Peyer's patch (tissue), 4 donors: ENCODE measurements around the gene HLCS. TPM values are rescaled to one million over a fixed set of nuclear protein-coding genes. Genes with fewer than 3 reads are reported as not detected.
A peak's percentile ranks its signal among the peaks of the same experiment; 100 is the strongest.

Experiments used
- DNase-seq, 3 donors: peaks; one replicate each; pipeline ENCODE4 v3.0.0-alpha.2; 2017 to 2019
- H3K27ac ChIP-seq, 4 donors: fragments of 200-600 bp; sonication (generic); one replicate each; pipeline ENCODE4 v1.5.1; 2016 to 2019
- H3K27me3 ChIP-seq, 2 donors: fragments of 200-600 bp; sonication (generic); one replicate each; pipeline ENCODE4 v1.5.1; 2019
- H3K36me3 ChIP-seq, 3 donors: fragments of 200-600 bp; sonication (generic); one replicate each; pipeline ENCODE4 v1.5.1; 2016 to 2019
- H3K4me1 ChIP-seq, 4 donors: fragments of 200-600 bp; sonication (generic); one replicate each; pipeline ENCODE4 v1.5.1; 2016 to 2019
- H3K4me3 ChIP-seq, 4 donors: fragments of 200-600 bp; sonication (generic); 1 replicate in 3 of 4; 2 replicates in 1 of 4; pipeline ENCODE4 v1.5.1; 2016 to 2019; ENCODE audit warnings: mild to moderate bottlenecking in 1 of 4
- H3K9me3 ChIP-seq, 4 donors: fragments of 200-600 bp; sonication (generic); one replicate each; pipeline ENCODE4 v1.5.1; 2016 to 2019; ENCODE audit warnings: mild to moderate bottlenecking in 1 of 4
- POLR2A ChIP-seq, 2 donors: fragments of 450-650 bp; IDR thresholded peaks; one replicate each; pipeline ENCODE4 v1.5.1; 2017; ENCODE audit warnings: antibody characterized with exemption in 2 of 2, mild to moderate bottlenecking in 2 of 2, moderate library complexity in 2 of 2
- total RNA-seq, 4 donors: library from RNA; depleted of rRNA; stranded (reverse); fragments of >200 nt; gene quantifications; one replicate each; pipeline ENCODE4 v1.1.0, GENCODE V29; 2016
- TF ChIP-seq, protein P1 (sequence below), 6 experiments: fragments of 450-650 bp in 4 of 6; fragments of 200-600 bp in 2 of 6; sonication (generic) in 1 of 6; IDR thresholded peaks; one replicate each; pipeline ENCODE4 v1.5.1; 2017 to 2019; ENCODE audit warnings: antibody characterized with exemption in 6 of 6, mild to moderate bottlenecking in 3 of 6, moderate library complexity in 1 of 6

Gene HLCS
- total RNA-seq, 4 donors from 2014 or later: 14.9 to 27.9 (median 24.3) TPM

- H3K27me3 ChIP-seq: no peaks in the 10 kb centered on the region
- no peaks in the 10 kb centered on the region for H3K36me3 ChIP-seq
- H3K4me1 ChIP-seq: peaks cover 0 to 8% (median 0%) of the 10 kb centered on the region in 4 donors
- DNase-seq: peak in 2 of 3 donors; percentile 9 to 10
- H3K4me3 ChIP-seq: no peak overlapping the region
- TF ChIP-seq POLR2A (IDR thresholded peaks at IDR 0.05): no peak
- TF ChIP-seq, protein P1, sequence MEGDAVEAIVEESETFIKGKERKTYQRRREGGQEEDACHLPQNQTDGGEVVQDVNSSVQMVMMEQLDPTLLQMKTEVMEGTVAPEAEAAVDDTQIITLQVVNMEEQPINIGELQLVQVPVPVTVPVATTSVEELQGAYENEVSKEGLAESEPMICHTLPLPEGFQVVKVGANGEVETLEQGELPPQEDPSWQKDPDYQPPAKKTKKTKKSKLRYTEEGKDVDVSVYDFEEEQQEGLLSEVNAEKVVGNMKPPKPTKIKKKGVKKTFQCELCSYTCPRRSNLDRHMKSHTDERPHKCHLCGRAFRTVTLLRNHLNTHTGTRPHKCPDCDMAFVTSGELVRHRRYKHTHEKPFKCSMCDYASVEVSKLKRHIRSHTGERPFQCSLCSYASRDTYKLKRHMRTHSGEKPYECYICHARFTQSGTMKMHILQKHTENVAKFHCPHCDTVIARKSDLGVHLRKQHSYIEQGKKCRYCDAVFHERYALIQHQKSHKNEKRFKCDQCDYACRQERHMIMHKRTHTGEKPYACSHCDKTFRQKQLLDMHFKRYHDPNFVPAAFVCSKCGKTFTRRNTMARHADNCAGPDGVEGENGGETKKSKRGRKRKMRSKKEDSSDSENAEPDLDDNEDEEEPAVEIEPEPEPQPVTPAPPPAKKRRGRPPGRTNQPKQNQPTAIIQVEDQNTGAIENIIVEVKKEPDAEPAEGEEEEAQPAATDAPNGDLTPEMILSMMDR (IDR thresholded peaks at IDR 0.05): no peak
- no peak overlapping the region for H3K27ac ChIP-seq
- H3K9me3 ChIP-seq: no peaks in the 10 kb centered on the region
Measured at GRCh38 chr21:36721817-36722216, 244.7 kb downstream of the HLCS start.

GRCh38 chr21:36719614-36720013 is 246.9 kb downstream of the HLCS start:
- Histone ChIP-seq H3K4me3 (peak overlapping the region in 2 of 4 donors; percentile 10 to 35), H3K4me1 (peaks cover 0 to 8% (median 0%) of the 10 kb centered on the region in 4 donors), H3K36me3 (no peaks in the 10 kb centered on the region), H3K27ac (peak overlapping the region in 3 of 4 donors; percentile 79 to 90 (median 85)), H3K9me3 (no peaks in the 10 kb centered on the region), H3K27me3 (no peaks in the 10 kb centered on the region)
- DNase-seq: peak in 2 of 3 donors; percentile 90
- TF ChIP-seq, protein P1 (IDR thresholded peaks at IDR 0.05): peak in 4 of 6 experiments; percentile 13 to 70 (median 55)
- no peak for TF ChIP-seq POLR2A (IDR thresholded peaks at IDR 0.05)

DNA sequence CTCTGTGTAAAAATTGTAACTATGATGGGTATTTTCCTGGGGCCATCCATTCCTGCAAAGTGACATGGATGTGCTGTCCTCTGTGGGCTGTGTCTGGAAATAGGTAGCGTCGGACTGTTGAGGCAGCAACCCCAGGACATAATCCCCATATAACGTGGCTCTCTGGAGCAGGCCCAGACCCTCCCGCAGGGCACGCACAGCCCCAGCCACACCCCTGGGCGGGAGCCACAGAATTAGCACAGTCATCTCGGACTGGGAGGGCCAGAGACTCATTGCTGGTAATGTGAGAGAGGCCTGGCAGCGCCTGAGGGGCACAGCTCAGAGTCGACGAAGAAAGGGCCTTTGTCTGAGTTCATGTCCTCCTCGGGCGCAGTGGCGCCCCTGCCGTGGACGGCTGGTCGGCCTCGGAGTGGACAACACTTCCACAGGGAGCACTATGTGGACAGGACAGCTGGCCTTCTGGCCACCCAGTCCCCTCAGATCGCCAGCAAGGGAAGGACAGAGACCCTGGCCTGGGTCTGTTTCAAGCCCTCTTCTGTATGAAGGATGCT is 247.4 kb downstream of the HLCS start:
- H3K9me3 ChIP-seq: no peaks in the 10 kb centered on the region
- H3K4me1 ChIP-seq: peaks cover 0 to 8% (median 0%) of the 10 kb centered on the region in 4 donors
- H3K27me3 ChIP-seq: no peaks in the 10 kb centered on the region
- peak in 2 of 3 donors; percentile 83 to 84 for DNase-seq
- TF ChIP-seq, protein P1 (IDR thresholded peaks at IDR 0.05): no peak
- TF ChIP-seq POLR2A (IDR thresholded peaks at IDR 0.05): peak; percentile 15 to 31
- H3K36me3 ChIP-seq: no peaks in the 10 kb centered on the region
- peak overlapping the region in 3 of 4 donors; percentile 79 to 90 (median 85) for H3K27ac ChIP-seq
- H3K4me3 ChIP-seq: peak overlapping the region in 2 of 4 donors; percentile 10 to 35

DNA sequence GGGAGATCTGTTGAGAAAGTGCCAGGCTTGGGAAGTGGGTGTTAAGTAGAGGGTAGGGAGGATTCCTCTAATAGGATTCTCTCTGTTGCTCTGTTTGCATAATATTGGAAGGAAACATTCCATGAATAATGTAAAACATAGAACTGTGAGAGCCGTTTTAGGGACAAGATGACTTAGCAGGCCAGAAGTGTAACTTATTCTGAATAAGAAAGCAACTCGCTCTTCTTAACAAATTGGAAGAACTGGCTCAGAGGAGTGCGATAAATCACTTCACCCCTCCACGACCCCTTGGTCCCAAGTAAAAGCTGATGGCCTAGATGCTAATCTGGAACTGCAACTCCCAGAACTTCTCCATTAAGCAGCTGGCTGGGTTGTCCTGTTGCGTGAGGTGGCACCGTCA is 248.5 kb downstream of the HLCS start:
- Histone ChIP-seq H3K4me3 (no peak overlapping the region), H3K27ac (no peak overlapping the region), H3K36me3 (no peaks in the 10 kb centered on the region), H3K27me3 (no peaks in the 10 kb centered on the region), H3K4me1 (peaks cover 0 to 8% (median 0%) of the 10 kb centered on the region in 4 donors), H3K9me3 (no peaks in the 10 kb centered on the region)
- DNase-seq: no peak
- TF ChIP-seq POLR2A (IDR thresholded peaks at IDR 0.05): no peak
- TF ChIP-seq, protein P1 (IDR thresholded peaks at IDR 0.05): no peak

- Histone ChIP-seq H3K4me3 (no peak overlapping the region), H3K4me1 (peaks cover 0 to 8% (median 0%) of the 10 kb centered on the region in 4 donors), H3K9me3 (no peaks in the 10 kb centered on the region), H3K27ac (no peak overlapping the region), H3K27me3 (peaks cover 0 to 8% of the 10 kb centered on the region in 2 donors), H3K36me3 (no peaks in the 10 kb centered on the region)
- no peak for DNase-seq
- TF ChIP-seq, protein P1 (IDR thresholded peaks at IDR 0.05): no peak
- no peak for TF ChIP-seq POLR2A (IDR thresholded peaks at IDR 0.05)
Measured at GRCh38 chr21:36716836-36717235, 249.6 kb downstream of the HLCS start.
